ENCODE data around the gene CHST12. TPM values are rescaled to one million over a fixed set of nuclear protein-coding genes. Genes with fewer than 3 reads are reported as not detected.
"Not testable (repeated sequence)": the region's sequence is repeated elsewhere in the genome, so short reads cannot be mapped to it uniquely, and the experiment has no call there.

Gene CHST12
- total and polyA plus RNA-seq, 2 of the 4 experiments (the other 2 are of a cell fraction) = 3.8 to 27.0 TPM

DNA sequence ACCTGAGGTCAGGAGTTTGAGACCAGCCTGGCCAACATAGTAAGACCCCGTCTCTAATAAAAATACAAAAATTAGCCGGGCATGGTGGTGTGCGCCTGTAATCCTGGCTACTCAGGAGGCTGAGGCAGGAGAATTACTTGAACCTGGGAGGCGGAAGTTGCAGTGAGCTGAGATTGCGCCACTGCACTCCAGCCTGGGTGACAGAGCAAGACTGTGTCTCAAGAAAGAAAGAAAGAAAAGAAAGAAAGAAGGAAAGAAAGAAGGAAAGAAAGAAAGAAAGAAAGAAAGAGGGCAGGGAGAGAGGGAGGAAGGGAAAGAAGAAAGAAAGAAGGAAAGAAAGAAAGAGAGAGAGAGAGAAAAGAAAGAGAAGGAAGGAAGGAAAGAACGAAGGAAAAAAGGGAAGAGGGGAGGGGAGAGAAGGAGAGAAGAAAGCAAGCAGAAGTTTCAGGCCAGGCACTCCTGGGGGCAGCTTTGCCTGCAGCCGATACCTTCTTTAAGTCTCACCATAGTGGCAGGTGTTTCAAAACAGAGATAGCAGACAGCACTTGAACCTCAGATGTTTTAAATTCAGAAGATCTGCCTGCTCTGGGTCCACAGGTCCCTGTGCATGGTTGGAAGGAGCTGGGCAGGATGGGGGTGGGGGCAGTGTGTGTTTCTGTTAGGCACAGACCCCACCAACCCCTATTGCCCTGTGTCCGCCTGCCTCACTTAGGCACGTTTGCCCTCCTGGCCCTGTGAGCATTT lies 66.2 kb downstream of the CHST12 start:
- H3K27ac ChIP-seq (ENCODE audit: insufficient read depth, low read length); H3K18ac ChIP-seq (ENCODE audit: low read depth, low read length); POLR2A ChIA-PET (ENCODE audit: unreplicated experiment); BruUV-seq (replicated peaks); in situ Hi-C loops (cut with MboI; ENCODE audit: low sequenced_read_pairs); H4K91ac ChIP-seq (ENCODE audit: insufficient read depth, low read depth, low read length); H2BK15ac ChIP-seq (ENCODE audit: low read depth, low read length); H3K4ac ChIP-seq (ENCODE audit: low read depth, low read length); H3K4me3 ChIP-seq (ENCODE audit: insufficient read depth, low read depth, low read length); dilution Hi-C loops (cut with HindIII; ENCODE audit: low sequenced_read_pairs, unreplicated experiment); H3K36me3 ChIP-seq (ENCODE audit: control insufficient read depth, insufficient read depth, low read length); H4K20me1 ChIP-seq (ENCODE audit: insufficient read depth, low read length); H4K5ac ChIP-seq (ENCODE audit: low read depth, low read length); H2AK5ac ChIP-seq (ENCODE audit: low read depth, low read length); H2AK9ac ChIP-seq (replicated peaks; ENCODE audit: low read depth, low read length, poor library complexity); H3K79me1 ChIP-seq (ENCODE audit: low read depth in 1 of 2, low read length in 2 of 2); H2BK20ac ChIP-seq (ENCODE audit: low read depth, low read length); H3K56ac ChIP-seq (ENCODE audit: extremely low read depth, insufficient read depth, low read length); ATAC-seq (ENCODE audit: low read depth); H2BK120ac ChIP-seq (ENCODE audit: low read depth, low read length); H3K27me3 ChIP-seq (ENCODE audit: control insufficient read depth, insufficient read depth, low read length); H2AFZ ChIP-seq (replicated peaks; ENCODE audit: low read length, poor library complexity); H4K8ac ChIP-seq (ENCODE audit: low read depth in 2 of 2, low read length in 2 of 2); H3K4me1 ChIP-seq (ENCODE audit: control insufficient read depth, insufficient read depth, low read length); H3K9me1 ChIP-seq (ENCODE audit: insufficient read depth, low read length); H3K4me2 ChIP-seq (ENCODE audit: low read depth, low read length); H3K14ac ChIP-seq (replicated peaks; ENCODE audit: low read depth, low read length); DNase-seq; H3K9ac ChIP-seq (ENCODE audit: low read depth, low read length); H3K23ac ChIP-seq (ENCODE audit: low read depth, low read length); H2BK5ac ChIP-seq (ENCODE audit: low read depth, low read length, poor library complexity, severe bottlenecking); H3K9me3 ChIP-seq (ENCODE audit: control insufficient read depth, insufficient read depth, low read length): not testable (repeated sequence)
- 83% methylated on average over 7 of the region's 9 CpGs; no CpG with 5 or more reads in 1 of the 2 experiments for WGBS, 2 experiments (ENCODE audit: extremely low coverage in 2 of 2, insufficient read length in 1 of 2)
- CTCF ChIA-PET = interaction anchor here (0.7 to 2.6 kb wide), 12 partner anchors 10 to 105 kb away, joined by 3 to 20 read pairs (median 4); no protein-coding TSS in a partner anchor
- intact Hi-C loops (cut with micrococcal nuclease) = loop anchor here (2.0 to 10.0 kb wide), 5 partner anchors 19 to 685 kb away; no protein-coding TSS in a partner anchor

Measured in IMR-90 (cell line).